Measurements from ENCODE around the gene ANKRD13A. TPM values are rescaled to one million over a fixed set of nuclear protein-coding genes. Genes with fewer than 3 reads are reported as not detected.

The ANKRD13A gene
- total RNA-seq, 1 donor from 2014 or later = 25.1 TPM

- Mint-ChIP-seq H3K9me3 (no peaks in the 10 kb centered on the region), H3K27ac (no peak overlapping the region), H3K4me3 (no peak overlapping the region), H3K27me3 (ENCODE audit: low read depth) (no peaks in the 10 kb centered on the region), H3K4me1 (no peaks in the 10 kb centered on the region), H3K36me3 (peaks cover 44% of the 10 kb centered on the region)
- no peak for DNase-seq (ENCODE audit: low spot score in 2 of 2, unreplicated experiment in 2 of 2)
- TF ChIP-seq CTCF (IDR thresholded peaks at IDR 0.05; ENCODE audit: unreplicated experiment) = no peak
These were observed 34.7 kb downstream of the ANKRD13A start for GRCh38 chr12:110033888-110034287.

- no peaks in the 10 kb centered on the region for H3K4me1 Mint-ChIP-seq
- no peaks in the 10 kb centered on the region for H3K27me3 Mint-ChIP-seq (ENCODE audit: low read depth)
- no peaks in the 10 kb centered on the region for H3K9me3 Mint-ChIP-seq
- peaks cover 34% of the 10 kb centered on the region for H3K36me3 Mint-ChIP-seq
- DNase-seq (ENCODE audit: low spot score in 2 of 2, unreplicated experiment in 2 of 2) = no peak
- no peak overlapping the region for H3K27ac Mint-ChIP-seq
- H3K4me3 Mint-ChIP-seq = no peak overlapping the region
- no peak for TF ChIP-seq CTCF (IDR thresholded peaks at IDR 0.05; ENCODE audit: unreplicated experiment)
These were observed 36.4 kb downstream of the ANKRD13A start for GRCh38 chr12:110035534-110036104.

GRCh38 chr12:110037315-110037714 is 38.1 kb downstream of the ANKRD13A start:
- Mint-ChIP-seq H3K27ac (no peak overlapping the region), H3K9me3 (no peaks in the 10 kb centered on the region), H3K4me1 (no peaks in the 10 kb centered on the region), H3K36me3 (peaks cover 29% of the 10 kb centered on the region), H3K27me3 (ENCODE audit: low read depth) (no peaks in the 10 kb centered on the region), H3K4me3 (no peak overlapping the region)
- no peak for TF ChIP-seq CTCF (IDR thresholded peaks at IDR 0.05; ENCODE audit: unreplicated experiment)
- no peak for DNase-seq (ENCODE audit: low spot score in 2 of 2, unreplicated experiment in 2 of 2)

GRCh38 chr12:110038741-110039084 is 39.5 kb downstream of the ANKRD13A start:
- no peaks in the 10 kb centered on the region for H3K9me3 Mint-ChIP-seq
- TF ChIP-seq CTCF (IDR thresholded peaks at IDR 0.05; ENCODE audit: unreplicated experiment) = no peak
- no peaks in the 10 kb centered on the region for H3K27me3 Mint-ChIP-seq (ENCODE audit: low read depth)
- H3K4me1 Mint-ChIP-seq = peaks cover 5% of the 10 kb centered on the region
- peak overlapping the region; percentile 91 for H3K27ac Mint-ChIP-seq
- H3K36me3 Mint-ChIP-seq = peaks cover 21% of the 10 kb centered on the region
- no peak overlapping the region for H3K4me3 Mint-ChIP-seq
- no peak for DNase-seq (ENCODE audit: low spot score in 2 of 2, unreplicated experiment in 2 of 2)

- Mint-ChIP-seq H3K4me1 (peaks cover 5% of the 10 kb centered on the region), H3K4me3 (no peak overlapping the region), H3K27me3 (ENCODE audit: low read depth) (no peaks in the 10 kb centered on the region), H3K36me3 (peaks cover 20% of the 10 kb centered on the region), H3K9me3 (no peaks in the 10 kb centered on the region), H3K27ac (peak overlapping the region; percentile 91)
- DNase-seq (ENCODE audit: low spot score in 2 of 2, unreplicated experiment in 2 of 2) = no peak
- TF ChIP-seq CTCF (IDR thresholded peaks at IDR 0.05; ENCODE audit: unreplicated experiment) = no peak
These were observed 40.0 kb downstream of the ANKRD13A start for GRCh38 chr12:110039085-110039807.
